ENCODE measurements around the gene ZNF777. TPM values are rescaled to one million over a fixed set of nuclear protein-coding genes. Genes with fewer than 3 reads are reported as not detected.

ZNF777 gene
- total RNA-seq, 1 experiment from 2014 or later = 15.6 TPM

- DNase-seq = no peak
- H2BK15ac ChIP-seq (ENCODE audit: low read depth, low read length) = no peak overlapping the region
- H3T11ph ChIP-seq (ENCODE audit: low read length) = no peak overlapping the region
- no peak overlapping the region for H4K91ac ChIP-seq (ENCODE audit: insufficient read length, low read depth, low read length)
- Mint-ChIP-seq H3K4me3 (no peak overlapping the region), H3K4me1 (peaks cover 0 to 8% of the 10 kb centered on the region in 2 experiments; a peak in 3 of 4 replicates), H3K9me3 (peaks cover 11 to 33% of the 10 kb centered on the region in 2 experiments), H3K36me3 (ENCODE audit: insufficient read depth in 1 of 3, low read depth in 3 of 3) (peaks cover 9 to 31% (median 23%) of the 10 kb centered on the region in 3 experiments; a peak in 6 of 7 replicates), H3K27ac (no peak overlapping the region), H3K27me3 (ENCODE audit: low read depth) (peaks cover 12% of the 10 kb centered on the region)
- H3K23me2 ChIP-seq (ENCODE audit: insufficient read length, low read depth, low read length, poor library complexity, severe bottlenecking) = no peaks in the 10 kb centered on the region
- H3K9ac ChIP-seq (ENCODE audit: extremely low read depth, insufficient read length, low read length) = no peak overlapping the region
- H3K4me2 ChIP-seq (ENCODE audit: insufficient read depth, insufficient read length, low read length) = no peak overlapping the region
- TF ChIP-seq, protein P1, sequence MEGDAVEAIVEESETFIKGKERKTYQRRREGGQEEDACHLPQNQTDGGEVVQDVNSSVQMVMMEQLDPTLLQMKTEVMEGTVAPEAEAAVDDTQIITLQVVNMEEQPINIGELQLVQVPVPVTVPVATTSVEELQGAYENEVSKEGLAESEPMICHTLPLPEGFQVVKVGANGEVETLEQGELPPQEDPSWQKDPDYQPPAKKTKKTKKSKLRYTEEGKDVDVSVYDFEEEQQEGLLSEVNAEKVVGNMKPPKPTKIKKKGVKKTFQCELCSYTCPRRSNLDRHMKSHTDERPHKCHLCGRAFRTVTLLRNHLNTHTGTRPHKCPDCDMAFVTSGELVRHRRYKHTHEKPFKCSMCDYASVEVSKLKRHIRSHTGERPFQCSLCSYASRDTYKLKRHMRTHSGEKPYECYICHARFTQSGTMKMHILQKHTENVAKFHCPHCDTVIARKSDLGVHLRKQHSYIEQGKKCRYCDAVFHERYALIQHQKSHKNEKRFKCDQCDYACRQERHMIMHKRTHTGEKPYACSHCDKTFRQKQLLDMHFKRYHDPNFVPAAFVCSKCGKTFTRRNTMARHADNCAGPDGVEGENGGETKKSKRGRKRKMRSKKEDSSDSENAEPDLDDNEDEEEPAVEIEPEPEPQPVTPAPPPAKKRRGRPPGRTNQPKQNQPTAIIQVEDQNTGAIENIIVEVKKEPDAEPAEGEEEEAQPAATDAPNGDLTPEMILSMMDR (conservative IDR thresholded peaks at IDR 0.05) = no peak
- no peak overlapping the region for H2AFZ ChIP-seq (ENCODE audit: low read length)
- H3K27me3 ChIP-seq (ENCODE audit: insufficient read depth, low read length) = no peaks in the 10 kb centered on the region
- no peak overlapping the region for H3K56ac ChIP-seq (ENCODE audit: insufficient read length, low read depth, low read length)
- H4K8ac ChIP-seq (replicated peaks; ENCODE audit: insufficient read length, low read depth, low read length) = no peak overlapping the region
- no peak overlapping the region for H4K5ac ChIP-seq (ENCODE audit: insufficient read length, low read depth, low read length)
- H3K4me1 ChIP-seq (ENCODE audit: insufficient read depth, low read length) = no peaks in the 10 kb centered on the region
- no peaks in the 10 kb centered on the region for H4K20me1 ChIP-seq (ENCODE audit: control insufficient read depth, insufficient read depth, insufficient read length)
- H2BK12ac ChIP-seq (ENCODE audit: insufficient read length, low read depth, low read length) = no peak overlapping the region
- H3K79me2 ChIP-seq (ENCODE audit: insufficient read depth, low read length) = no peaks in the 10 kb centered on the region
- no peak overlapping the region for H3K14ac ChIP-seq (ENCODE audit: insufficient read depth, low read length)
- H3K9me3 ChIP-seq (ENCODE audit: control insufficient read depth, low read depth, low read length) = no peaks in the 10 kb centered on the region
- H3K79me1 ChIP-seq (ENCODE audit: insufficient read depth, low read depth, low read length, poor library complexity, severe bottlenecking) = no peaks in the 10 kb centered on the region
- no peak overlapping the region for H3K18ac ChIP-seq (ENCODE audit: insufficient read length, low read depth, low read length)
- H3K27ac ChIP-seq (ENCODE audit: insufficient read length, low read depth, low read length) = no peak overlapping the region
- no peak overlapping the region for H3K4ac ChIP-seq (ENCODE audit: low read depth, low read length)
- H2AK5ac ChIP-seq (ENCODE audit: insufficient read length, low read length) = no peak overlapping the region
- no CpG with 5 or more reads among the region's 1 CpG for WGBS (ENCODE audit: extremely low coverage, insufficient read length, low lambda C conversion rate)
- H2BK20ac ChIP-seq (ENCODE audit: low read depth, low read length, poor library complexity, severe bottlenecking) = no peak overlapping the region
- no peak overlapping the region for H2BK5ac ChIP-seq (ENCODE audit: insufficient read length, low read length)
- no peak overlapping the region for H3K23ac ChIP-seq (ENCODE audit: insufficient read length, low read depth, low read length)
- H2BK120ac ChIP-seq (ENCODE audit: low read depth, low read length, poor library complexity, severe bottlenecking) = no peak overlapping the region
Measured at GRCh38 chr7:149467321-149467859, 6.5 kb upstream of the ZNF777 start.

Measured in H9 (cell line).